A549 treated with DMSO at 1 μM for 4 hours (cell line): ENCODE results near the gene OR5I1. TPM values are rescaled to one million over a fixed set of nuclear protein-coding genes. Genes with fewer than 3 reads are reported as not detected.

Experiments
- total RNA-seq: library from RNA; stranded (reverse); fragments of 200-300 nt; extraction: Qiagen RNA extraction; gene quantifications from 5 replicates; pipeline ENCODE4 v1.2.3, GENCODE V29; 2022; ENCODE audit warnings: low read depth

OR5I1 gene
- not detected in 5 replicates for total RNA-seq

GRCh38 chr11:55936300-55936699, at the start of gene OR5I1:
Gene OR5I1 (minus strand): TSS chr11:55936400. CDS start chr11:55936400, 0 bp downstream.

GRCh38 chr11:55969845-55970244, 33.6 kb upstream of the OR5I1 start, which contains the start of gene OR10AG1:
Gene OR10AG1 (minus strand): TSS chr11:55969945. CDS start chr11:55969907, 38 bp downstream.

GRCh38 chr11:55914482-55914881, 21.7 kb downstream of the OR5I1 start, which contains the start of gene OR5W2:
Gene OR5W2 (minus strand): TSS chr11:55914582. CDS start chr11:55914582, 0 bp downstream.

Other genes starting within 250 kb of the OR5I1 start
- not detected in 5 replicates for gene OR5D13, start 163.0 kb downstream of the OR5I1 start, total RNA-seq
- gene OR5D14, start 140.8 kb downstream of the OR5I1 start, total RNA-seq: not detected in 5 replicates
- not detected in 5 replicates for gene OR5L1, start 125.0 kb downstream of the OR5I1 start, total RNA-seq
- not detected in 5 replicates for gene OR5D18, start 116.8 kb downstream of the OR5I1 start, total RNA-seq
- gene OR5L2, start 109.2 kb downstream of the OR5I1 start, total RNA-seq: not detected in 5 replicates
- gene OR5D16, start 97.6 kb downstream of the OR5I1 start, total RNA-seq: not detected in 5 replicates
- gene TRIM51, start 53.1 kb downstream of the OR5I1 start, total RNA-seq: not detected in 5 replicates
- gene OR5W2, start 21.8 kb downstream of the OR5I1 start, total RNA-seq: not detected in 5 replicates
- gene OR10AG1, start 33.5 kb upstream of the OR5I1 start, total RNA-seq: not detected in 5 replicates
- gene OR5F1, start 58.2 kb upstream of the OR5I1 start, total RNA-seq: not detected in 5 replicates
- not detected in 5 replicates for gene OR5AS1, start 91.3 kb upstream of the OR5I1 start, total RNA-seq
- gene OR8I2, start 156.9 kb upstream of the OR5I1 start, total RNA-seq: not detected in 5 replicates
- gene OR8H2, start 167.3 kb upstream of the OR5I1 start, total RNA-seq: not detected in 5 replicates
- gene OR8H3, start 186.0 kb upstream of the OR5I1 start, total RNA-seq: not detected in 5 replicates
- gene OR8J3, start 203.8 kb upstream of the OR5I1 start, total RNA-seq: not detected in 5 replicates
- gene OR8K5, start 223.9 kb upstream of the OR5I1 start, total RNA-seq: not detected in 5 replicates
- not detected in 5 replicates for gene OR5J2, start 240.2 kb upstream of the OR5I1 start, total RNA-seq